RWPE2 (cell line): Measurements from ENCODE around the gene NT5C1A.

Experiments
- ATAC-seq: fragments of 200-7000 bp; cut with Tn5 transposase; 3 replicates; pipeline ENCODE4 v1.9.1; 2021; ENCODE audit warnings: low read depth
- DNase-seq: peaks from one replicate; pipeline ENCODE4 v3.0.0-alpha.2; 2020; ENCODE audit warnings: low spot score
- H3K27ac ChIP-seq: fragments of 450-650 bp; 2 replicates; pipeline ENCODE4 v1.5.1; 2017; ENCODE audit warnings: mild to moderate bottlenecking; ENCODE audit not compliant: poor library complexity, severe bottlenecking
- H3K27me3 ChIP-seq: fragments of 250-450 bp; sonication (Bioruptor Pico); 2 replicates; pipeline ENCODE4 v1.5.1; 2021; ENCODE audit warnings: mild to moderate bottlenecking, moderate library complexity; ENCODE audit not compliant: insufficient read depth, poor library complexity, severe bottlenecking
- H3K36me3 ChIP-seq: fragments of 250-450 bp; sonication (Bioruptor Pico); 2 replicates; pipeline ENCODE4 v1.5.1; 2020; ENCODE audit warnings: low read depth, mild to moderate bottlenecking, moderate library complexity
- H3K4me1 ChIP-seq: fragments of 250-450 bp; sonication (Bioruptor Pico); 2 replicates; pipeline ENCODE4 v1.5.1; 2021; ENCODE audit warnings: mild to moderate bottlenecking, moderate library complexity; ENCODE audit not compliant: insufficient read depth, poor library complexity, severe bottlenecking
- H3K4me3 ChIP-seq: fragments of 250-450 bp; sonication (Bioruptor Pico); 2 replicates; pipeline ENCODE4 v1.5.1; 2021; ENCODE audit warnings: mild to moderate bottlenecking, moderate library complexity; ENCODE audit not compliant: severe bottlenecking
- H3K9me3 ChIP-seq: fragments of 250-450 bp; sonication (Bioruptor Pico); 2 replicates; pipeline ENCODE4 v1.5.1; 2021; ENCODE audit warnings: mild to moderate bottlenecking, moderate library complexity; ENCODE audit not compliant: severe bottlenecking
- TF ChIP-seq, protein P1 (sequence below): fragments of 450-650 bp; IDR thresholded peaks from one replicate; pipeline ENCODE4 v1.5.1; 2017; ENCODE audit warnings: mild to moderate bottlenecking, moderate library complexity; ENCODE audit not compliant: poor library complexity, severe bottlenecking

NT5C1A gene

DNA sequence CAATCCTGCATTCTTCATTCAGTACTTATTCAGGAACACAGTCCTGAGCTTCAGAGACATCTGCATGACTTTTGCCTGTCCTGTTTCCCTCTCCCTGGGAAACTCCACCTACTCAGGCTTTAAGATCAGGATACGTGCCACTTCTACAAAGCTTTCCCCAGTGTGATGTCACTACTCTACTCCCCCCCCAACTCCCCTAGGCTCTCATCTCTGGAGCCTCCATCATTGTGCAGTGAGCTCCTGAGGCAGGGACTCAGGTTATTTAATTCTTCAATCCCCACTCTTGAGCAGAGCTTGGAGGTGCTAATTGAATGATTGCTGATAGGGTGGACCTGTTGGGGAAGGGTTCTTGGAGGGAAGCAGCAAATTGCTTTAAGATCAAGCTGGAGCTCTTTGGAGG, 1.2 kb downstream of the NT5C1A start:
- Histone ChIP-seq H3K36me3 (no peaks in the 10 kb centered on the region), H3K9me3 (no peaks in the 10 kb centered on the region), H3K27me3 (peaks cover 27% of the 10 kb centered on the region), H3K27ac (no peak overlapping the region), H3K4me1 (peaks cover 3% of the 10 kb centered on the region), H3K4me3 (no peak overlapping the region)
- TF ChIP-seq, protein P1, sequence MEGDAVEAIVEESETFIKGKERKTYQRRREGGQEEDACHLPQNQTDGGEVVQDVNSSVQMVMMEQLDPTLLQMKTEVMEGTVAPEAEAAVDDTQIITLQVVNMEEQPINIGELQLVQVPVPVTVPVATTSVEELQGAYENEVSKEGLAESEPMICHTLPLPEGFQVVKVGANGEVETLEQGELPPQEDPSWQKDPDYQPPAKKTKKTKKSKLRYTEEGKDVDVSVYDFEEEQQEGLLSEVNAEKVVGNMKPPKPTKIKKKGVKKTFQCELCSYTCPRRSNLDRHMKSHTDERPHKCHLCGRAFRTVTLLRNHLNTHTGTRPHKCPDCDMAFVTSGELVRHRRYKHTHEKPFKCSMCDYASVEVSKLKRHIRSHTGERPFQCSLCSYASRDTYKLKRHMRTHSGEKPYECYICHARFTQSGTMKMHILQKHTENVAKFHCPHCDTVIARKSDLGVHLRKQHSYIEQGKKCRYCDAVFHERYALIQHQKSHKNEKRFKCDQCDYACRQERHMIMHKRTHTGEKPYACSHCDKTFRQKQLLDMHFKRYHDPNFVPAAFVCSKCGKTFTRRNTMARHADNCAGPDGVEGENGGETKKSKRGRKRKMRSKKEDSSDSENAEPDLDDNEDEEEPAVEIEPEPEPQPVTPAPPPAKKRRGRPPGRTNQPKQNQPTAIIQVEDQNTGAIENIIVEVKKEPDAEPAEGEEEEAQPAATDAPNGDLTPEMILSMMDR = no peak
- DNase-seq (no peak), ATAC-seq (no peak)

- Histone ChIP-seq H3K36me3 (no peaks in the 10 kb centered on the region), H3K4me3 (no peak overlapping the region), H3K27me3 (peaks cover 27% of the 10 kb centered on the region), H3K27ac (no peak overlapping the region), H3K4me1 (no peaks in the 10 kb centered on the region), H3K9me3 (no peaks in the 10 kb centered on the region)
- ATAC-seq = no peak
- DNase-seq = no peak
- TF ChIP-seq, protein P1 = no peak
These were observed 3.0 kb downstream of the NT5C1A start for GRCh38 chr1:39668894-39669293.

DNA sequence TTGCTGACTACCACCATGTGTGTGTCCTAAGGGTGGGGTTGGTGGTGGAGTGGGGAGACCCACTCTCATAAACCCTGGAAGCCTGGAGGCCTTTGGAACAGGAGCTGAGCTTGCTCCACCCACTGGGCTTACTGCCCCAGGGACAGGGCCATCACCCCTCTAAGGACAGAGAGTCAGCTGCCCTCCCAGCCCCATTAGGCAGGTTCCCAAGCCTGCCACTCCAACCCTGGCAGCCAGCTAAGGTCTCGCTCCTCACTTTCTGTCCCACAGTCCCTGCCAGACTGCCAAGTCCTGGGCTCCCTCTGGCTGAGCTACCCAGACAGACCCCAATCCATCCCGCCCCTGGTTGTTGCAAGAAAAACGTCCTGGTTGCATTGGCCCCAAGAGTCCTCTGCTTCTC, 3.8 kb downstream of the NT5C1A start:
- H3K27me3 ChIP-seq = peaks cover 27% of the 10 kb centered on the region
- no peaks in the 10 kb centered on the region for H3K36me3 ChIP-seq
- DNase-seq = no peak
- ATAC-seq = no peak
- TF ChIP-seq, protein P1 = no peak
- no peak overlapping the region for H3K27ac ChIP-seq
- H3K9me3 ChIP-seq = no peaks in the 10 kb centered on the region
- no peak overlapping the region for H3K4me3 ChIP-seq
- H3K4me1 ChIP-seq = no peaks in the 10 kb centered on the region

DNA sequence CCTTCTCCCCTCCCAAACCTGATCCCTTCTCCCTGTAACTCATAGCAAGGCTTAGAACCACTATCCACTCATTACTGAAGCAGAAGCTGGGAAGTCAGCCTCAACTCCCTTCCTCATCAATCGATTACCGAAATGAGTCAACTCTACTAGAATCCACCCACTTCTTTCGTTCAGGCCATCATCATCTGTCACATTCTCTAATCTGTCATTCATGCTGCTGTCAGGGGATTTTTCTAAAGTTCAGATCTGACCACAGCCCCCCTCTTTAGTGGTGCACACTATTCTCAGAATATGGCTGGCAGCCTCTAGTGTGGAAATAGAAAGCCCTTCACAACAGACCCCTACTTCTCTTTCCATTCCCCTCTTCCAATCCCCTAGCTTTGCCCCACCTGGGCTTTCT, 5.1 kb downstream of the NT5C1A start:
- no peaks in the 10 kb centered on the region for H3K4me1 ChIP-seq
- H3K9me3 ChIP-seq = no peaks in the 10 kb centered on the region
- ATAC-seq (no peak), DNase-seq (no peak)
- no peaks in the 10 kb centered on the region for H3K36me3 ChIP-seq
- H3K27me3 ChIP-seq = peaks cover 18% of the 10 kb centered on the region
- H3K4me3 ChIP-seq = no peak overlapping the region
- H3K27ac ChIP-seq = no peak overlapping the region
- TF ChIP-seq, protein P1 = no peak

- H3K36me3 ChIP-seq = no peaks in the 10 kb centered on the region
- DNase-seq (no peak), ATAC-seq (no peak)
- no peaks in the 10 kb centered on the region for H3K27me3 ChIP-seq
- no peak overlapping the region for H3K4me3 ChIP-seq
- TF ChIP-seq, protein P1 = no peak
- H3K4me1 ChIP-seq = no peaks in the 10 kb centered on the region
- H3K27ac ChIP-seq = no peak overlapping the region
- H3K9me3 ChIP-seq = no peaks in the 10 kb centered on the region
These were observed 8.3 kb downstream of the NT5C1A start for GRCh38 chr1:39663559-39663958.
